ENCODE measurements around the gene MOGAT3. TPM values are rescaled to one million over a fixed set of nuclear protein-coding genes. Genes with fewer than 3 reads are reported as not detected.

MOGAT3 gene
- total and polyA plus RNA-seq, 8 donors: 1.7 to 2.3 TPM; not detected in 6

GRCh38 chr7:101165075-101165957 is 35.5 kb downstream of the MOGAT3 start, which contains the start of gene VGF:
VGF (minus strand) TSS chr7:101165569; CDS start chr7:101164843, 726 bp downstream.
- Histone ChIP-seq H3K4me3 (peak within 1 kb of the TSS in 3 of 4 donors; percentile 12 to 54 (median 34)), H3K27me3 (peaks cover 36 to 97% (median 88%) of the 10 kb centered on the region in 3 donors)
- intact Hi-C loops (cut with DNase I; ENCODE audit: low total_unique reads): no loop called here

GRCh38 chr7:101164071-101164840 is 36.6 kb downstream of the MOGAT3 start:
- Histone ChIP-seq H3K4me1 (peaks cover 33 to 54% (median 44%) of the 10 kb centered on the region in 4 donors), H3K4me3 (peak overlapping the region; percentile 34 to 54 (median 40)), H3K36me3 (peaks cover 15 to 25% (median 22%) of the 10 kb centered on the region in 4 donors), H3K27me3 (peaks cover 32 to 88% (median 78%) of the 10 kb centered on the region in 3 donors), H3K9me3 (no peaks in the 10 kb centered on the region), H3K27ac (no peak overlapping the region)
- 2 to 4% (median 2%) methylated on average over 33 to 75 of the region's 75 CpGs for WGBS, 5 donors
- peak; percentile 34 to 77 for DNase-seq
- intact Hi-C loops (cut with DNase I; ENCODE audit: low total_unique reads): no loop called here
- no peak for TF ChIP-seq CTCF (IDR thresholded peaks at IDR 0.05)
- TF ChIP-seq POLR2A (IDR thresholded peaks at IDR 0.05): no peak
- no peak for TF ChIP-seq POLR2AphosphoS5 (IDR thresholded peaks at IDR 0.05)
- no peak for TF ChIP-seq EP300 (IDR thresholded peaks at IDR 0.05)

More at GRCh38 chr7:101165075-101165957, 35.5 kb downstream of the MOGAT3 start, which contains the start of gene VGF:
- Histone ChIP-seq H3K4me1 (peaks cover 33 to 64% (median 55%) of the 10 kb centered on the region in 4 donors), H3K27ac (no peak within 1 kb of the TSS), H3K36me3 (peaks cover 9 to 15% (median 12%) of the 10 kb centered on the region in 4 donors), H3K9me3 (no peaks in the 10 kb centered on the region)
- TF ChIP-seq POLR2A (IDR thresholded peaks at IDR 0.05) (peak in 1 of 4 donors; percentile 6), CTCF (IDR thresholded peaks at IDR 0.05) (no peak), POLR2AphosphoS5 (IDR thresholded peaks at IDR 0.05) (peak; percentile 29 to 83 (median 42))
- 2 to 5% (median 3%) methylated on average over 60 to 74 of the region's 74 CpGs for WGBS, 5 donors
- peak; percentile 92 to 97 for DNase-seq

- Histone ChIP-seq H3K4me3 (peak overlapping the region; percentile 34 to 54 (median 40)), H3K9me3 (no peaks in the 10 kb centered on the region), H3K36me3 (peaks cover 15 to 33% (median 30%) of the 10 kb centered on the region in 4 donors), H3K27me3 (peaks cover 24 to 88% (median 70%) of the 10 kb centered on the region in 3 donors), H3K27ac (no peak overlapping the region), H3K4me1 (peaks cover 33 to 49% (median 43%) of the 10 kb centered on the region in 4 donors)
- intact Hi-C loops (cut with DNase I; ENCODE audit: low total_unique reads): no loop called here
- peak in 1 of 2 donors; percentile 63 for DNase-seq
- TF ChIP-seq EP300 (IDR thresholded peaks at IDR 0.05) (no peak), POLR2A (IDR thresholded peaks at IDR 0.05) (no peak), CTCF (IDR thresholded peaks at IDR 0.05) (no peak), POLR2AphosphoS5 (IDR thresholded peaks at IDR 0.05) (no peak)
- 1 to 2% (median 1%) methylated on average over 42 to 92 of the region's 92 CpGs for WGBS, 5 donors
These were observed 37.4 kb downstream of the MOGAT3 start for GRCh38 chr7:101163279-101164070.

Measured in stomach (tissue), 9 donors.